Testis (tissue), 2 donors: ENCODE data around the gene DDN.

Source experiments
- POLR2A ChIP-seq: fragments of 450-650 bp; IDR thresholded peaks from one replicate; pipeline ENCODE4 v1.6.1; 2017; ENCODE audit warnings: antibody characterized with exemption, mild to moderate bottlenecking, moderate library complexity
- TF ChIP-seq, protein P1 (sequence below), 3 experiments: fragments of 450-650 bp in 2 of 3; fragments of 200-600 bp in 1 of 3; sonication (generic) in 1 of 3; IDR thresholded peaks; one replicate each; pipeline ENCODE4 v1.5.1; 2016 to 2019; ENCODE audit warnings: antibody characterized with exemption in 3 of 3, mild to moderate bottlenecking in 2 of 3, moderate library complexity in 1 of 3

DNA sequence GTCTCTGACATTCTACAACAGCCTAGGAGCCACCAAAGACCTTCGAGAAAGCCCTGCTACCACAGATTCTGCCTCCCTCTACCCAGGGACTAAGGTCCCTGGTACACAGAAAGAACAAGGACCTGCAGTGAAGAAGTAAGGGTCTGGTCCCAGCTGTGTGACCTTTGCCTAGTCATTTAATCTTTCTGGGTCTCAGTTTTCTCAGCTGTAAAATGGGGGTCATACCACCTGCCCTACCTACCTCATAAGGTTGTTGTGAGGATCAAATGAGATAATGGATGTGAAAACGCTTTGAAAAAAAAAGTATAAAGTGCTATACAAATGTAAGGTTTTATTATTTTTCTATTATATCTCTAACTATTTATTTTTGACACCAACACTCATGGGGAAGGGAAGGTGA is 24.6 kb upstream of the DDN start:
- TF ChIP-seq, protein P1, sequence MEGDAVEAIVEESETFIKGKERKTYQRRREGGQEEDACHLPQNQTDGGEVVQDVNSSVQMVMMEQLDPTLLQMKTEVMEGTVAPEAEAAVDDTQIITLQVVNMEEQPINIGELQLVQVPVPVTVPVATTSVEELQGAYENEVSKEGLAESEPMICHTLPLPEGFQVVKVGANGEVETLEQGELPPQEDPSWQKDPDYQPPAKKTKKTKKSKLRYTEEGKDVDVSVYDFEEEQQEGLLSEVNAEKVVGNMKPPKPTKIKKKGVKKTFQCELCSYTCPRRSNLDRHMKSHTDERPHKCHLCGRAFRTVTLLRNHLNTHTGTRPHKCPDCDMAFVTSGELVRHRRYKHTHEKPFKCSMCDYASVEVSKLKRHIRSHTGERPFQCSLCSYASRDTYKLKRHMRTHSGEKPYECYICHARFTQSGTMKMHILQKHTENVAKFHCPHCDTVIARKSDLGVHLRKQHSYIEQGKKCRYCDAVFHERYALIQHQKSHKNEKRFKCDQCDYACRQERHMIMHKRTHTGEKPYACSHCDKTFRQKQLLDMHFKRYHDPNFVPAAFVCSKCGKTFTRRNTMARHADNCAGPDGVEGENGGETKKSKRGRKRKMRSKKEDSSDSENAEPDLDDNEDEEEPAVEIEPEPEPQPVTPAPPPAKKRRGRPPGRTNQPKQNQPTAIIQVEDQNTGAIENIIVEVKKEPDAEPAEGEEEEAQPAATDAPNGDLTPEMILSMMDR (IDR thresholded peaks at IDR 0.05): no peak
- no peak for TF ChIP-seq POLR2A
